Muscle of arm (tissue), 12 donors: Measurements from ENCODE around the gene TCERG1L. TPM values are rescaled to one million over a fixed set of nuclear protein-coding genes. Genes with fewer than 3 reads are reported as not detected.
"Not testable (repeated sequence)": the region's sequence is repeated elsewhere in the genome, so short reads cannot be mapped to it uniquely, and the experiment has no call there.

ENCODE experiments used
- DNase-seq: peaks from one replicate; pipeline ENCODE4 v3.0.0-alpha.2; 2013
- polyA plus RNA-seq, 12 donors: library from polyadenylated mRNA; unstranded; fragments of 120-200 nt; gene quantifications; one replicate each; pipeline ENCODE4 v1.2.1, GENCODE V29; 2013; ENCODE audit not compliant: insufficient read length in 12 of 12

The TCERG1L gene
- polyA plus RNA-seq, 12 donors: 0.07 to 3.0 (median 0.19) TPM; not detected in 2

DNA sequence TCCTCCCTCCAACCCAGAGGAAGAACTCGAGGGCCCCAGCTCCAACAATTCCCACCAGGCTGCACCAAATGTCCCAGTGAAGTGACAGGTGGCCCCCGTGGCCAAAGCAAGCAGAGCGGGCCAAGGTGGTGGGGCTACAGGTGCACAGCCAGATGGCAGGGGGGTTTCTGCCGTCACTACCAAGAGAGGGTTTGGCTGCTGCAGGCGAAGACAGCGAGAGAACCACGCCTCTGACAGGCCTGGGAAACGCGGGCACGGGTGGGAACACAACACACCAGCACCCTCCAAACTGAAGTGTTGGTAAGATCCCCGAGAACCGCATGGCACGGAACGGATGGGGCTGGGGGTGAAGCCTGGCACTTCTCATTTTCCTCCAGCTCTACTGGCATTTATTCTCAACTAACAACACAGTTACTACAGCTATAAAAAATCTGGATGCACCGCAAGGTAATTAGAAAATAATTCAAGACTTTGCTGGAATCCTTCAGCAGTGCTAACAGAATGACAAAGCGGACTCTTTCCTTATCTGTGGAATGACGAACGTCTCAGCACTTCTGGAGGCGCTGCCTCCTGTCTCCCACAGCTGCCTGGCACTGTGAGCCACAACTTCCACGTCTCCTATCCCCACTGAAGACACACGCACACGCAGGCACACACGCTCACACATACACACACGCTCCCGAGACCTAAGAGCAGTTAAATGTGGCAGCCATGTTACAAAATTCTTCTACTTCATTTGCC, 167.9 kb downstream of the TCERG1L start:
- DNase-seq: no peak

DNA sequence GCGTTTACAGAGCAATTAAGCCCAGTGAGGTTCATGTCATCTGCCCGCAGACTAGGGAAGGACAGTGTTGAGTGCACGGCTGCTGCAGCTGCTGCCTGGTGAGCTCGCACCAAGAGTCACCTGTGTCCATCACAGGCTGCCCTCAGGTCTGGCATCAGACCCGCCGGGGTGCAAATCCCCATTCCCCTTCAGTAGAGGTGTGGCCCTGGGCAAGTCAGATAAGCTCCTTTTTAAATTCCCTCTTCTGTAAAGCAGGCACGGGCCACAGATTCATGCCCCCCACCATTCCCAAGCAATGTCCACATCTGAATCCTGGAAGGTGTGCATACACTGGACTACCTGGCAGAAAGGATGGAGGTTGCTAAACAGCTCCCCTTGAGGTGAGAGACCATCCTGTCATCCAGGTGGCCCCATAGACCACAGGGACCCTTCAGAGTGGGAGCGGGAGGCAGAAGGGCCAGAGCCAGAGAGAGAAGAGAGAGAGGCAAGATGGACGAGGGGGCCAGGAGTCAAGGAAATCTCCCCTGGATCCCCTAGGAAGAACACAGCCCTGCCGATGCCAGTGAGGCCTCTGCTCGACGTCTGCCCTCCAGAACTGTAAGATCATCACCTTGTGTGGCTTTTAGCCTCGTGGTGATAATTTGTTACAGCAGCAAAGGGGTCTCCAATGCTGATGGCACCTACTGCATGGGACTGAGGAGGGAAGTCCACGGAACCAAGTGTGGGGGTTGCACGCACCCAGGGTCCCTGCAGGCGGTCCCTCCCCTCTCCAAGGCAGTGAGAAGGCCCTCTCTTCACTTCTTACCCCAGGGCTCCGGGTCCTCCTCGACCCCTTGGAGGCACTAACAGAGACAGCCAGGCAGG, 168.8 kb downstream of the TCERG1L start:
- no peak for DNase-seq

DNA sequence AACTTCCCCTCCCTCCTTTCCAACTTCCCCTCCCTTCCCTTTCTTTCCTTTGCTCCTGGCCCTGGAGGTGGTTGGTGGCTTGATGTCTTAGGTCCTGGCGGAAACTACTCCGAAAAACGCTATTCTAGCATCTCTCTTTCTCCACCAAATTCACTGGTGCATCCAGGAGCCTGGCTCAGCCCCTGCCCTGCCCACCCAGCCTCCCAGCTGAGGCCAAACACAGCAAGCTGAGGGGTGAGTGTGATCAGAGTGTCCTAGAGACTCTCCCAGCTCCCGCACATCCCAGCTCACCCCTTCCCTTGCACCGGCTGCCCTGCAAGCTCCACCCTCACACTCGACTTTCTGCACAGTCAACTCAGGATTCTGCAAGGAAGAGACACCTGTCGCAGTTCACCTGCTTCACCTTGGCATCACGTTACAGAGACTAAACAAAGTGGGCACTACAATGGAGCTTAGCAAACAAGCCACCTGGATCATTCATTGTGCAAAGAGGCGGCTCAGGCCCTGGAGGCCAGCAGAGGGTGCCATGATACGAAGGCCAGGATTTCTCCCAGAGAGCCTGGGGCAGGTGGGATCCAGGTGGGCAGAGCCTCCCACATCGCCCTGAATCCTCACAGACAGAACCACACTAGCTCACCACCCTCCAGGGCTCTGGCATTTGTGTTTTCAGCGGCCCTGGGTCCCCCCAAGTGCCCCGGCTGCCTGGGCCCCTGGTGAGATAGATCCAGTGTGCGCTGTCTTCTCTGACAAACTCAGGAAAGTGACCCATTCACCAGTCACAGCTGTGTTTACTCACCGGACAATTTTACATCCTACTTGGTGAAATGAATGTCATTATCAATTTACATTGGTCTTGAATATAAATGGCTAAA, 169.6 kb downstream of the TCERG1L start:
- DNase-seq: no peak

DNA sequence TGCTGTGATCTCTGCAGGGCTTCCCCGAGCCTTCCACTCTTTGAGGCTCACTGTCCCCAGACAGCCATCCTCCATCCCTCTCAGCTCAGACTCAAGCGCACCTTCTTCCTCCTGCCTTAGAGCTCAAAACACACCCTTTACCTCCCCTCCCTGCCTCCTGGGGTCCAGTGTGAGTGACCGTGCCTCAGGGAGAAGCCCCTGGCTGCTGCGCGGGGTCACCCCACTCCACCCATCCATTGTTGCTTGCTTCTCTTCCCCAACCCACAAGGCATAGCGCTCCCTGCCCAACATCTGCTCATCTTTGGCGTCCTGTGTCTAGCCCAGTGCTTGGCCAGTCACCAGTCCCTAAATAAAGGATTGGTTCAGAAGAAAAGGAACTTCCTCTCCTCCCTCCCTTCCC, 170.3 kb downstream of the TCERG1L start:
- no peak for DNase-seq

DNA sequence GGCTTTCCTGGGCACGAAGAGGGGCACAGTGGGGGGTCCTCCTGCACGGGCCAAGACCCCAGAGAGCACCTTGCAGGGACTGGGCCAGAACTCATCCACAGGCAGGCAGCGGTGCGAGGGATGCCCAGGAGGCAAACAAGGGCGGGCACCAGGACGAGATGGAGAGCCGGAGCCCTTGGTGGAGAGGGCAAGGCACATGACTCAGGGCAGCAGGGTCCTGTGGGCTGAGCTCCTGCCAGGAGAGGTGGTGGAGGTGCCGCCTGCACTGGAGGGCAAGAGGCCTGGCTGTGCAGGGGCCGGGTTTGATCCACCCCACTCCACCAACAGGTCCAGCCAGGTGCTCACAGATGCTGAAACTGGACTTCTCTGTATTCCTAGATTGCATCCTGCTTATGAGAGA, 170.9 kb downstream of the TCERG1L start:
- DNase-seq: no peak

DNA sequence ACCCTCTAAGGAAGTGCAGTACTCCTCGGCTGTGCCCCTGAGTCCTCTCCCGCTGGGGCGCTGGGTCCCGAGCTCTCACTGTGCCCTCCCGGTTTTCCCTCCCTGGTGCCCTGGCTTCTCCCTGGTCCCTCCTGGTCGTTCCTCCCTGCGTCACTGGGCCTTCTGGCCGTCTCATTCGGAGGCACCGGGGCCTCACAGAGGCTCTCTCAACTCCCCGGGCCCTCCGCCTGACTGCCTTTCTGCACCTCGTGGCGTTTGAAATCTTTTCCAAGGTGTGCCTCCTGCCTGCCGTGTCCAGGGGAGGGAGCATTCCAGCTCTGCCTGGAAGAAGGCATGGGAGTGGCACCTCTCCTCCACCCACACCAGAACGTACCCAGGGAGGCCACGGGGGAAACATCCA, 174.3 kb downstream of the TCERG1L start:
- no peak for DNase-seq

DNA sequence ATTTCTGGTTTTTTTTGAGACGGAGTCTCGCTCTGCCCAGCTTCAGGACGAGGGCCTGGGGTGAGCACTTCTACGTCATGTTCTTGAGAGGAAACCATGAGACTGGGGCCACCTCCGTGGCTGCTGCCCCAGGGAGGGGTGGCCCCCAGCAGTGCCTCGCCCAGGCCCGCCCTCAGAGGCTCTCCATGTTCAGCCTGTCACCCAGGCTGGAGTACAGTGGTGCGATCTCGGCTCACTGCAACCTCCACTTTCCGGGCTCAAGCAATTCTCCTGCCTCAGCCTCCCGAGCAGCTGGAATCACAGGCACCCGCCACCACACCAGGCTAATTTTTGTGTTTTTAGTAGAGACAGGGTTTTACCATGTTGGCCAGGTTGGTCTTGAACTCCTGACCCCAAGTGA, 175.2 kb downstream of the TCERG1L start:
- not testable (repeated sequence) for DNase-seq

DNA sequence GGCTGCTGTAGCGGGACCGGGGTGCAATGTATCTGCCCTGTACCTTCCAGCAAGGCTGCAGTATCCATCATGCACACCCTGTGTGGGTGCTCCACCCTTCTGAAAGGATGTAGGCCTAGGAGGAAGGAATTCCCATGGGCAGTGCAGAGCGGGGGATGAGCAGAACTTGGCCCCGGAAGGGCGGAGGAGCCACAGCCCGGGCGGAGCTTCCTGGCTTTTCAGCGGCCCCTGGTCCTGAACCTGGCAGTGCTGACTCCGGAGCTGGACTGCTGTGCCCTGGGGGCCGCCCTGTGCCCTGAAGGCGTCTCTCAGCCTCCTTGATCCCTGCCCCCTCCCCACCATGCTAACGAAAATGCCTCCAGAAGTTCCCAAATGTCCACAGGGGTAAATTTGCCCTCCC, 175.8 kb downstream of the TCERG1L start:
- DNase-seq: no peak

DNA sequence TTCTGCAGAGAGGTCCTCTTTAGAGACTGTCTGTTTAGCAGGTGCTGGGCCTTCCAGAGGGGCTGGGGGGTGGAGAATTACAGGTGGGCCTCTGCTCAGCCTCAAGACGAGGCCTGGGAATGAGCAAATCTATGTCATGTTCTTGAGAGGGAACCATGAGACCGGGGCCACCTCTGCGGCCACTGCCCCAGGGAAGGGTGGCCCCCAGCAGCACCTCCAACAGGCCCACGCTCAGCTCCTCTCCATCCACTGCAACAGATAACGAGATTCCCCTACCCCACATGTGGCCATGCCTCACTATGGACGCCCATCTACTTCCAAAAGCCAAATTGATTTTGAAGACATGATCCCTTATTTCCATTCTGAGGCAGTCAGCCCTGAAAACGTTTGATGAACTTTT, 176.9 kb downstream of the TCERG1L start:
- no peak for DNase-seq

DNA sequence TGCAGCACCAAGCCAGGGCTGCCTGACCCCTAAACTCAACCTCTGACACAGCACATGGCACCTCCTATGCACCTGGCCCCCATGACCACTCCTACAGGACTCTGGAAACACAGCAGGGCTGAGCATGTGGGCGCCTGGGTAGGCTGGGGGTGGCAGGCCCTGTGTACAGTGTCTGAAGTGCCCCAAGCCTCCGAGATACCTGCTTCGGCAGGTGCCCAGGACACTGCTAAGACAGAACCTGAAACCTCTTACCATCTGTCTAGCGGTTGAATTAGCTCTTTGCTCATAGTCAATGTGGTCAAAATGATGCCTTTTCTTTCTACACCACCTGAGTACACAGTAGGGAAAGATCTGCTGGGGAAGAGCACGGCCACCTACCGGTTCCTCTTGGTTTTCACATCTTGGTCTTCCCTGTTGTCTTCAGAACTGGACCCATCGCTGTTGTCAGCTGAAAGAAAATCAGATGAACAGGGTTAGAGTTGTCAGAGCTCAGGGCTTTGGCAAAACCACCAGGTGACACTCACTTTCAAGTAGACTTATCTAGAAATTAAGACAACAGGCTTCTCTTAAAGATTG, 177.4 kb downstream of the TCERG1L start:
- no peak for DNase-seq

DNA sequence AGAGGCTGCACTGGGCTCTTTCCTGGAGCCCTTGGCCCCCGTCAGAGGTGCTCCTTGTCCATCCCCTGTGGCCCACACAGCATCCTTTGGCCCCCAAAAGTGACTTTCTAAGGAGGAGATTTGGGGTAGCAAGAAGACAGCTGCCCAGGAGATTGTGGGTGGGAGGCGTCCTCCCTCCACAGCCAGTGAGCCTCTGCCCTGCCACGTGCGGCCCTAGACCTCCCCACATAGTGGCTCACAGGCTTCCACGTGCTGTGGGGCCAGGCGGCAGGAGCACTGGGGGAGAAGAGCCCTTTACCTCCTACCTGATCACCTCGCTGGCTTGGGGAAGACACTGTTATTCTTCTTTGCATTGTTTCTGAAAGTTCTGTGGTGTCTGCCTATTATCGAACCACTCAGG, 178.8 kb downstream of the TCERG1L start:
- DNase-seq: no peak

DNA sequence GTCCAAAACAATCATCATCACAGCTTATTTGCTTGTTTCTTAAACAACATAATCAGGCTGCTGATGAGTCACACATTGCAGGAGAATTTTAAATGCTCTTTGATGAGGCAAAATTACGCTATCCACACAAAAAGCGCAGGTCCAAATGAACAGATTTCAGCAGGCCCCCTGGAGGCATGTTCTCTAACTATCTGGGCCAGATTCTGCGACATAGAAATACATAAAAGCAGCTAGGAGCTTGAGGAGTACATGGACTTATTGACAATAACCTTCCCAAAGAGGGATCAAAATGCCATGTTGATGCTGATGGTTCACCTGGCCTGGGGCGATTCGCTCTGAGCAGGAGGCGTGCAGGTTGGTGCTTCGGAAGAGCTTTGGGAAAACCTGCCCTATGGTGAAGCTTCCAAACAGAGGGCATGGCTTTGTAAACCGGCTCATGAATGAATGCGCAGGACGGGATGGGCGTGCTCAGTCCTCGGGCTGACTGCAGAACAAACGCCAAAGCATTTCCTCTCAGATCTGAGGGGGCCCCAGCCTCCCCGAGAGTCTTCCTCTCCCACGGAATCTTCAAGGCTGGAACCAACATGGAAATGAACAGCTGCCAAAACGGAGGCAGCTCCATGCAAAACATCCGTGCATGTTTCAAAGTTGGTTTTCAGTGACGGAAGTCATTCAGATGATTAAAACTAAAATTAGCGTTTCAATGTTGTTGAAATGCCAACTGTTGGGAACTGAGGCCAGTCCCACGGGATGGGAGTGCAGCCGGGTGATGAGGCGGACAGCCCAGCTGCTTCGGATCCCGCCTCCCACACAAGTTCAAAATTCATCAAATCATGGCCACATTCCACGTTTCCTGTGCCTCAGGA, 179.6 kb downstream of the TCERG1L start:
- peak; percentile 73 for DNase-seq

DNA sequence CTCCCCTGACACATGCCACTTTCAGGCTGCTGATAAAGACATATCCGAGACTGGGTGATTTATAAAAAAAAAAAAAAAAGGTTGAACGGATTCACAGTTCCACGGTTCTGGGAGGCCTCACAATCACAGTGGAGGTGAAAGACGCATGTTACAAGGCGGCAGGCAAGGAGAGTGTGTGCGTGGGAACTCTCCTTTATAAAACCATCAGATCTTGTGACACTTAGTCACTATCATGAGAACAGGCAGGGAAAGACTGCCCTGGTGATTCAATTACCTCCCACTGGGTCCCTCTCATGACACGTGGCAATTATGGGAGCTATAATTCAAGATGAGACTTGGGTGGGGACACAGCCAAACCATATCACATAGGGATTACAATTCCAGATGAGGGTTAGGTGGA, 181.5 kb downstream of the TCERG1L start:
- no peak for DNase-seq

DNA sequence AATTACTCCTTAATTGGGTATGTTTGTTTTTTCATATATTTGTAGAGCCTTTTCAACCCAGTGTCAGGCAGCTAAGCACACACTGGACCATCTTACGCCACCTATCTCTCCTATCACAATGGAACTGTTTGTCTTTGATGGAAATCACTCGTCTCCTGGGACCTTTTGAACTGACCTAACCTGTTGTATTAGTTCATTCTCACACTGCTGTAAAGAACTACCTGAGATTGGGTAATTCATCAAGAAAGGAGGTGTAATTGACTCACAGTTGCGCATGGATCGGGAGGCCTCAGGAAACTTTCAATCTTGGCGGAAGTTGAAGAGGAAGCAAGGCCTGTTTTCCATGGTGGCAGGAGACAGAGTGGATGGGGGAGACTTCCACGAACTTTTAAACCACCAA, 182.0 kb downstream of the TCERG1L start:
- no peak for DNase-seq

DNA sequence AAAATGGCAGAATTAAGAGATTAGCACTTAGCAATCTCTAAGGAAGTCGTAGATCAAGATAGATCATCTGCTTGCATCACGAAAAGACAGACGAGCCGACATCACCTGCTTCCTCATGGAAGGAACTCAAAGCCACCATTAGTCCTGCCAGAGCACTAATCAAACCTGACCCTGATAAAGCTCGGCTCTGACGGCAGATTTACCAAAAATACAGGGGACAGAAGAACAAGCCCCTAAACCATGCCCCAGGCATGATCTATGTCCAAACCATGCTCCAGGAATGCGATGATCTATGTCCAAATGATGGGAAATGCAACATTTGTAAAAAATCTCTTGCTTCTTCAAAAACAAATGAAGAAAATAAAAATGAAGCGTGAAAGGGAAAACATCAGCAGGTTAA, 182.8 kb downstream of the TCERG1L start:
- no peak for DNase-seq

DNA sequence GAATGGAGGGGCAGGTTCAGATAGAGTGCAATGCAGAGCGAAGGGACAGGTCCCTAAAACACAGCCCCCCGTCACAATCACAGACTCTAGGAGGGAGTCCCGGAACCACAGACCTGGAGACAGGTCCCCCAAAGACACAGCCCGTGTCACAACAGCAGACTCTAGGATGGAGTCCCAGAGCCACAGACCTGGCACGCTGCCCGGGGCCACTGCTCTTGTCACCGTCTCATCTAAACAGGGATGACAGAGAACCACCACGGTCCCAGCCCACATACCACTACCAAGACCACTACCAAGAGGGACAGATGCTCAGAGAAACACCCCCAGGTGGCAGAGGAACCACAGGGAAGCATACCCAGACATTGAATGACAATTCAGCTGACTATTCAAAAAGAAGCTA, 183.9 kb downstream of the TCERG1L start:
- no peak for DNase-seq

DNA sequence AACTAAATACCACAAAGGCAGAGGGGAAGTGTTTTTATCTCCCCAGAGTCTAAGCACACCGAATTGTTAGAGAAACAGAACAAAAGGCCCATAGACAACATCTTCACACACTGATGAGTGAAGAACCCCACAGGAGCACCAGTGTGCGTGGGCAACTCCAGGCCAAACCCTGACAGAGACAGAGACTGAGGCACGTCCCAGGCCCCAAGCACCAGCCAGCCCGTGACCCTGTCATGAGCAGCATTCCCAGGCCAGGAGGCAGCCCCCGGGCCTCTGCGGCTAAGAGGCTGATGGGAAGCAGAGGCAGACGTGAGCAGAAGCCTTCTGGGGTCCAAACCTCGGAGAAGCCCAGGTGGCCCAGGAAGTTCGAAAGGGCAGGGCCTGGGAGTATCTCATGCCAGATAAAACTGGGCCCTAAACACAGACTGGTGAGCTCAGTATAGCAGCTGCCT, 184.4 kb downstream of the TCERG1L start:
- DNase-seq: no peak

DNA sequence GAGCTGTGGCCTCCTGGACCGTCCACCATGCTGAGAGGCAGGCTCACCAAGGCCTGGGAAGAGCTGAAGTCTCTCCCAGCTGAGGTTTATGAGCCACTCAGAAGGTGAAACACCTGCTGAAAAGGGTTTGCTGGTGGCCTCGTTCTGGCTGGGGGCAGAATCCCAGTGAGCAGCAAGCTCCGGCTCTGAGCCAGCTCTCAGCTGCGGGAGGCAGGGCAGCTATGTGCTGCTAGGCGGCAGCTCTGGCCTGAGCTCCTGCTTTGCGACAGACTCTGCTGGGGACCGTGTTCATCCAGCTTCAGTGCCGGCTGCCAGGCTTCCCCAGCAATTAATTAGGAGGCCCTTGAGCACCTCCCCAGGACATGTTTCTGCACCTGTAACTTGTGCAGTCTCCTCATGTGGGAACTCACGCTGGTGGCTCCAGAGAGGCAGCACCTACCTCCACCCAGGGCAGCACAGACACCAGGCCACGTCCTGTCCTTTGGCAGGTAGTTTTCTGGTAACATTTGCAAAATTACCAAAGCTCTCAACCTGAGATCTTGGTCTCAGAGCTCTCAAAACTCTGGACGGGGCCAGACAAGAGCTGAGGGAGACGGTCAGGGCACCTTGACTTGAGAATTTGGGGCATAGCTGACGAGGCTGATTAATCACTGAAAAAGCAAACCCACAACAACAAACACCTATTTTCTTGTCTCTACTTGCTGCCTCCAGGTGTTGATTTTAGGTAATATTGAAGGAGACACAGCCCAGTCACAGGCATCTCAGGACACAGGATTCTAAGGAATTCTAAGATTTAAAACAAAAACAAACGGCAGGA, 185.0 kb downstream of the TCERG1L start:
- no peak for DNase-seq

DNA sequence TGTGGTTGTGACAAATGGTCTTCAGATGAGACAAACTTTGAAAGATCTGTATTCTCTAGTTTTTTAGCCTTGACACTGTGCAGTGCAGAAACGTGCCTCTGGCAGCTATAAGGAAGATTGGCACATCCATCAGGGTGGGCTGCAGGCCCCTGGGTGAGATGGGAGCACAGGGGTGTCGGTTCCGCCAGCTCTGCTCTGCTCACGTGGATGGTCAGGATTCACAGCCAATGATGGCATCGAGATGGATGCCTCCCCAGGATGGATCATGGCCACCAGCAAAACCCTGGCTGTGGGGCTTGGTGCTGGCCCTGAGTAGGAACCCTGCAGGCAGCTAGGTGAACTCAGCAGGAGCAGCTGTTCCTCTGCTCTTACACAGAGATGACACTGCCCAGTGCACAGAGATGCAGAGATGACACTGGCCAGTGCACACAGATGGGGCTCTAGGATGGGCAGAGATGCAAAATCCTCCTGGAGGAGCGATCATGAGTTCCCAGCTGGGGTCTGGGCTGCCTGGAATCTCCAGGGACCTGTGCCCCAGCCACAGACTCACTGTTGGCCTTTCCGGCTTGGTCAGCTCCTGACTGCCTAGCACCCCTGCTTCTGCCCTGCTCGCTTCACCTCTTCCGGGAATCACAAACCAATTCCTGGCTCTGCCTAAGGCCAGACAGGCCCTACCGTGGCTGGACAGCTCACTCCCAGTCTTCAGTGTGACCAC, 185.9 kb downstream of the TCERG1L start:
- no peak for DNase-seq
